Right lobe of liver (tissue), 4 donors: Measurements from ENCODE around the gene RCOR1.

Experiments
- POLR2A ChIP-seq: fragments of 450-650 bp; IDR thresholded peaks from one replicate; pipeline ENCODE4 v1.6.1; 2017; ENCODE audit warnings: antibody characterized with exemption, mild to moderate bottlenecking
- TF ChIP-seq, protein P1 (sequence below), 4 donors: fragments of 200-600 bp in 3 of 4; fragments of 450-650 bp in 1 of 4; IDR thresholded peaks; one replicate each; pipeline versions ENCODE4 v1.5.1 to v1.8.0; 2016 to 2022; ENCODE audit warnings: antibody characterized with exemption in 4 of 4, mild to moderate bottlenecking in 2 of 4
- donor health status: DM: no; HTN: no; CAD: no.
- donor health status: DM: no; HTN: no; CAD: no.
- donor health status: DM: no; HTN: yes; CAD: no.

DNA sequence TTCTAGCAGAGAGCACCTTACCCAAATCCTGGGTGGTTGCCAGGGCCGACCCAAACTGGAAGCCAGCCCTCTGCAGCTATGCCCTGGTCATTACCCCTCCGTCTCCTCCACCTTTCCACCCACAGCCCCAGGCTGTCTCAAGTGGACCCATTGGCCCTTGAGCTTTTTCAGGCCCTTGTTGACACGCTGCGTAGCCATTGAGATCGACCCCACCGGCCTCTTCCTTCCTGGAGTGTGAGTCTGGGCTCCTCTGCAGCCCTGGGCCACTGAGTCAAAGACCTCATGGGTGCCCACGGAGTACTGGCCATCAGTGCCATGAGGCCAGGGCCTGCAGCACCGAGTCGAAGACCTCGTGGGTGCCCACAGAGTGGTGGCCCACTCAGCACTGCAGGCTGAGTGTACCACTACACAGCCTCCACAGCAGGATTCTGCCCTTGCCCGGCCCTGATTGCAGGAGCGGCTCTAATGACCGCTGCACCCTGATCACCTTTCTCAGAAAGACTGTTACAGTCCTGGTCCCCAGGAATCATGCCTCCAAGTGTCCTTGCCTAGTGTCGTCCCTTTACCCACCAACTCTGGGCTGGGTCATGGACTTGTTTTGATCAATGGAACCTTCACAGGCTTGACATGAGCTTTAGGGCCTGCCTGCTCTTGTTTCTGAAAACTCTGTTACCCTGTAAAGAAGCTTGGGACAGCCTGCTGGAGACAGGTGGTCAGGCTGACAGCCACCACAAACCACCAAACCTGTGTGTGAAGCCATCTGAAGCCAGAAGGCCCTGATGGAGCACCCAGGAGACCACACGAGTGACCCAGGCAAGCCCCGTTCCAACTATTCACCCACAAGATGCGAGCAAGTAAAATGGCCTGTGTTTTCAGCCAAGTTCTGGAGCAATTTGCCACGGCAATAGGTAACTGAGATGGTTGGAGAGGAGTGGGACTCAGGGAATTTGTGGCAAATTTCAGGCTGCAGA, 145.2 kb downstream of the RCOR1 start:
- TF ChIP-seq, protein P1, sequence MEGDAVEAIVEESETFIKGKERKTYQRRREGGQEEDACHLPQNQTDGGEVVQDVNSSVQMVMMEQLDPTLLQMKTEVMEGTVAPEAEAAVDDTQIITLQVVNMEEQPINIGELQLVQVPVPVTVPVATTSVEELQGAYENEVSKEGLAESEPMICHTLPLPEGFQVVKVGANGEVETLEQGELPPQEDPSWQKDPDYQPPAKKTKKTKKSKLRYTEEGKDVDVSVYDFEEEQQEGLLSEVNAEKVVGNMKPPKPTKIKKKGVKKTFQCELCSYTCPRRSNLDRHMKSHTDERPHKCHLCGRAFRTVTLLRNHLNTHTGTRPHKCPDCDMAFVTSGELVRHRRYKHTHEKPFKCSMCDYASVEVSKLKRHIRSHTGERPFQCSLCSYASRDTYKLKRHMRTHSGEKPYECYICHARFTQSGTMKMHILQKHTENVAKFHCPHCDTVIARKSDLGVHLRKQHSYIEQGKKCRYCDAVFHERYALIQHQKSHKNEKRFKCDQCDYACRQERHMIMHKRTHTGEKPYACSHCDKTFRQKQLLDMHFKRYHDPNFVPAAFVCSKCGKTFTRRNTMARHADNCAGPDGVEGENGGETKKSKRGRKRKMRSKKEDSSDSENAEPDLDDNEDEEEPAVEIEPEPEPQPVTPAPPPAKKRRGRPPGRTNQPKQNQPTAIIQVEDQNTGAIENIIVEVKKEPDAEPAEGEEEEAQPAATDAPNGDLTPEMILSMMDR (IDR thresholded peaks at IDR 0.05), result no peak
- TF ChIP-seq POLR2A, result no peak
